Neural progenitor cell (in vitro differentiated cells): Measurements from ENCODE around the gene DDIT4L. TPM values are rescaled to one million over a fixed set of nuclear protein-coding genes. Genes with fewer than 3 reads are reported as not detected.

Experiments used
- DNase-seq: peaks from one replicate; pipeline ENCODE4 v3.0.0-alpha.2; 2016; ENCODE audit warnings: low spot score
- H2AFZ ChIP-seq: fragments of 200-600 bp; sonication (generic); replicated peaks from 2 replicates; pipeline ENCODE4 v1.6.1; 2016; ENCODE audit warnings: antibody characterized with exemption
- H3F3A ChIP-seq: fragments of 200-600 bp; sonication (generic); 2 replicates; pipeline ENCODE4 v1.6.1; 2016; ENCODE audit warnings: antibody characterized with exemption, low read depth
- H3K27ac ChIP-seq: fragments of 200-600 bp; sonication (generic); 2 replicates; pipeline ENCODE4 v1.5.1; 2016; ENCODE audit warnings: mild to moderate bottlenecking
- H3K27me3 ChIP-seq: fragments of 200-600 bp; sonication (generic); 2 replicates; pipeline ENCODE4 v1.6.1; 2016; ENCODE audit warnings: mild to moderate bottlenecking, moderate library complexity
- H3K36me3 ChIP-seq: fragments of 200-600 bp; sonication (generic); 2 replicates; pipeline ENCODE4 v1.5.1; 2016
- H3K4me1 ChIP-seq: fragments of 200-600 bp; sonication (generic); 2 replicates; pipeline ENCODE4 v1.6.1; 2016; ENCODE audit warnings: mixed run types
- H3K4me2 ChIP-seq: fragments of 200-600 bp; sonication (generic); 2 replicates; pipeline ENCODE4 v1.6.1; 2016
- H3K4me3 ChIP-seq: fragments of 200-600 bp; sonication (generic); 2 replicates; pipeline ENCODE4 v1.5.1; 2016
- H3K79me2 ChIP-seq: fragments of 200-600 bp; sonication (generic); 2 replicates; pipeline ENCODE4 v1.6.1; 2016; ENCODE audit warnings: low read depth
- H3K9ac ChIP-seq: fragments of 200-600 bp; sonication (generic); 2 replicates; pipeline ENCODE4 v1.6.1; 2016
- H3K9me3 ChIP-seq: fragments of 200-600 bp; sonication (generic); 2 replicates; pipeline ENCODE4 v1.5.1; 2016; ENCODE audit warnings: low read depth
- H4K20me1 ChIP-seq: fragments of 200-600 bp; sonication (generic); 2 replicates; pipeline ENCODE4 v1.6.1; 2016; ENCODE audit warnings: low read depth
- H3K27ac Mint-ChIP-seq: 3 replicates; pipeline ENCODE4 v1.8.0; 2021; ENCODE audit warnings: mixed read lengths
- H3K27me3 Mint-ChIP-seq: 2 replicates; pipeline ENCODE4 v1.8.0; 2022; ENCODE audit warnings: low read depth, mild to moderate bottlenecking, inconsistent platforms, moderate library complexity, mixed read lengths; ENCODE audit not compliant: insufficient read depth
- H3K36me3 Mint-ChIP-seq: 3 replicates; pipeline ENCODE4 v1.8.0; 2021; ENCODE audit warnings: mixed read lengths
- H3K4me1 Mint-ChIP-seq: 3 replicates; pipeline ENCODE4 v1.8.0; 2021; ENCODE audit warnings: mixed read lengths
- H3K4me3 Mint-ChIP-seq: 3 replicates; pipeline ENCODE4 v1.8.0; 2021; ENCODE audit warnings: mild to moderate bottlenecking, moderate library complexity, mixed read lengths
- H3K9me3 Mint-ChIP-seq: 3 replicates; pipeline ENCODE4 v1.8.0; 2020; ENCODE audit warnings: mixed read lengths
- EZH2 ChIP-seq: fragments of 200-600 bp; sonication (generic); IDR thresholded peaks from 2 replicates; pipeline ENCODE4 v1.6.1; 2017; ENCODE audit warnings: antibody characterized with exemption, mild to moderate bottlenecking, moderate library complexity
- EZH2phosphoT487 ChIP-seq: fragments of 200-600 bp; sonication (generic); IDR thresholded peaks from 2 replicates; pipeline ENCODE4 v1.6.1; 2017; ENCODE audit warnings: antibody characterized with exemption
- total RNA-seq: library from RNA; depleted of rRNA; stranded (reverse); fragments of >200 nt; gene quantifications from 2 replicates; pipeline ENCODE4 v1.2.3, GENCODE V29; 2015; ENCODE audit warnings: low replicate concordance
- TF ChIP-seq, protein P1 (sequence below): fragments of 200-600 bp; sonication (generic); IDR thresholded peaks from 2 replicates; pipeline ENCODE4 v1.5.1; 2017; ENCODE audit warnings: antibody characterized with exemption, mild to moderate bottlenecking

The DDIT4L gene
- total RNA-seq, 1 donor from 2014 or later, result 45.9 TPM

- peaks cover 33% of the 10 kb centered on the region for H3K4me1 Mint-ChIP-seq
- Histone ChIP-seq H3F3A (peaks cover 13% of the 10 kb centered on the region), H3K27ac (peak overlapping the region; percentile 69), H3K4me2 (peak overlapping the region; percentile 66), H3K9ac (no peak overlapping the region), H3K79me2 (no peaks in the 10 kb centered on the region), H4K20me1 (no peaks in the 10 kb centered on the region), H3K36me3 (no peaks in the 10 kb centered on the region), H3K9me3 (no peaks in the 10 kb centered on the region), H3K4me1 (peaks cover 32% of the 10 kb centered on the region), H3K4me3 (peak overlapping the region; percentile 20), H2AFZ (peak overlapping the region; percentile 68), H3K27me3 (no peaks in the 10 kb centered on the region)
- no peak overlapping the region for H3K4me3 Mint-ChIP-seq
- no peak for TF ChIP-seq EZH2
- TF ChIP-seq, protein P1, sequence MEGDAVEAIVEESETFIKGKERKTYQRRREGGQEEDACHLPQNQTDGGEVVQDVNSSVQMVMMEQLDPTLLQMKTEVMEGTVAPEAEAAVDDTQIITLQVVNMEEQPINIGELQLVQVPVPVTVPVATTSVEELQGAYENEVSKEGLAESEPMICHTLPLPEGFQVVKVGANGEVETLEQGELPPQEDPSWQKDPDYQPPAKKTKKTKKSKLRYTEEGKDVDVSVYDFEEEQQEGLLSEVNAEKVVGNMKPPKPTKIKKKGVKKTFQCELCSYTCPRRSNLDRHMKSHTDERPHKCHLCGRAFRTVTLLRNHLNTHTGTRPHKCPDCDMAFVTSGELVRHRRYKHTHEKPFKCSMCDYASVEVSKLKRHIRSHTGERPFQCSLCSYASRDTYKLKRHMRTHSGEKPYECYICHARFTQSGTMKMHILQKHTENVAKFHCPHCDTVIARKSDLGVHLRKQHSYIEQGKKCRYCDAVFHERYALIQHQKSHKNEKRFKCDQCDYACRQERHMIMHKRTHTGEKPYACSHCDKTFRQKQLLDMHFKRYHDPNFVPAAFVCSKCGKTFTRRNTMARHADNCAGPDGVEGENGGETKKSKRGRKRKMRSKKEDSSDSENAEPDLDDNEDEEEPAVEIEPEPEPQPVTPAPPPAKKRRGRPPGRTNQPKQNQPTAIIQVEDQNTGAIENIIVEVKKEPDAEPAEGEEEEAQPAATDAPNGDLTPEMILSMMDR, result no peak
- TF ChIP-seq EZH2phosphoT487, result no peak
- no peak for DNase-seq
- peaks cover 8% of the 10 kb centered on the region for H3K27me3 Mint-ChIP-seq
- H3K9me3 Mint-ChIP-seq, result peaks cover 16% of the 10 kb centered on the region
- H3K27ac Mint-ChIP-seq, result no peak overlapping the region
- H3K36me3 Mint-ChIP-seq, result peaks cover 4% of the 10 kb centered on the region
These were observed 25.2 kb downstream of the DDIT4L start for GRCh38 chr4:100164808-100165760.

GRCh38 chr4:100162027-100162685 lies 28.1 kb downstream of the DDIT4L start:
- DNase-seq, result no peak
- H3K27me3 Mint-ChIP-seq, result peaks cover 8% of the 10 kb centered on the region
- H3K4me3 ChIP-seq, result no peak overlapping the region
- H3K27ac ChIP-seq, result no peak overlapping the region
- no peak overlapping the region for H3K27ac Mint-ChIP-seq
- H3K36me3 ChIP-seq, result no peaks in the 10 kb centered on the region
- no peaks in the 10 kb centered on the region for H4K20me1 ChIP-seq
- peaks cover 32% of the 10 kb centered on the region for H3K4me1 ChIP-seq
- H3K36me3 Mint-ChIP-seq, result peaks cover 4% of the 10 kb centered on the region
- TF ChIP-seq, protein P1, result no peak
- TF ChIP-seq EZH2phosphoT487 (no peak), EZH2 (no peak)
- H3K9ac ChIP-seq, result no peak overlapping the region
- H3K79me2 ChIP-seq, result no peaks in the 10 kb centered on the region
- peaks cover 28% of the 10 kb centered on the region for H3K4me1 Mint-ChIP-seq
- no peak overlapping the region for H2AFZ ChIP-seq
- no peak overlapping the region for H3K4me2 ChIP-seq
- no peaks in the 10 kb centered on the region for H3K27me3 ChIP-seq
- H3K9me3 Mint-ChIP-seq, result peaks cover 13% of the 10 kb centered on the region
- no peak overlapping the region for H3K4me3 Mint-ChIP-seq
- H3K9me3 ChIP-seq, result no peaks in the 10 kb centered on the region
- peaks cover 13% of the 10 kb centered on the region for H3F3A ChIP-seq

- no peak overlapping the region for H3K4me3 Mint-ChIP-seq
These were observed 41.1 kb downstream of the DDIT4L start for GRCh38 chr4:100149190-100149589.

More at GRCh38 chr4:100149190-100149589, 41.1 kb downstream of the DDIT4L start:
- no peaks in the 10 kb centered on the region for H3K36me3 ChIP-seq
- H3K27ac Mint-ChIP-seq, result no peak overlapping the region
- no peaks in the 10 kb centered on the region for H3K4me1 ChIP-seq
- H3K4me3 ChIP-seq, result no peak overlapping the region
- no peaks in the 10 kb centered on the region for H3K36me3 Mint-ChIP-seq
- TF ChIP-seq, protein P1, result no peak
- no peak for TF ChIP-seq EZH2phosphoT487
- TF ChIP-seq EZH2, result no peak
- H4K20me1 ChIP-seq, result no peaks in the 10 kb centered on the region
- H3K9ac ChIP-seq, result no peak overlapping the region
- no peak for DNase-seq
- H3K27me3 Mint-ChIP-seq, result peaks cover 2% of the 10 kb centered on the region
- no peaks in the 10 kb centered on the region for H3K27me3 ChIP-seq
- peaks cover 2% of the 10 kb centered on the region for H3K9me3 Mint-ChIP-seq
- H3F3A ChIP-seq, result no peaks in the 10 kb centered on the region
- no peak overlapping the region for H2AFZ ChIP-seq
- peaks cover 3% of the 10 kb centered on the region for H3K4me1 Mint-ChIP-seq
- no peaks in the 10 kb centered on the region for H3K79me2 ChIP-seq
- H3K27ac ChIP-seq, result no peak overlapping the region
- H3K4me2 ChIP-seq, result no peak overlapping the region
- no peaks in the 10 kb centered on the region for H3K9me3 ChIP-seq
